HPDE6-E6E7 (cell line): ENCODE results near the gene MYOZ2.
A peak's percentile ranks its signal among the peaks of the same experiment; 100 is the strongest.

Experiments
- DNase-seq: peaks from one replicate; pipeline ENCODE4 v3.0.0; 2011; ENCODE audit warnings: missing footprints; ENCODE audit errors: extremely low spot score

MYOZ2 gene

GRCh38 chr4:119197772-119198212 is 62.2 kb downstream of the MYOZ2 start:
- DNase-seq, result no peak

DNA sequence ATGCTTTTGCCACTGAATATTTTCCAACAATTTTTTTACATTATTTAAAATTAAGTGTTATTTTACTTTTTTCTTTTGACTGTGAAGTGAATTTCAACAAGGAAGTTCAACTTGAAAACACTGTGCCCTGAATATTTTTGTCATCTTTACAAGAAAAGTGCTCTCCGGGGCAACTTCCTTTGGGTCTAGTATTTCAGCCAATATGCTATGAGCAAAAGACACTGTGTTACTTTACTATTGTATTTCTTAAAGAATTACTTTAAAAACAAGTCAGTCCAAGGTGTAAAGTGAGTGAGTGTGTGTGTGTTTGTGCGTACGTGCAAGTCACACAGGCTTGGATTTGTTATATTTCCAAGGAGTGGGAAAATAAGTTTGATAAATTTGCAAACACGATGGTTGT is 69.3 kb downstream of the MYOZ2 start:
- no peak for DNase-seq

GRCh38 chr4:119205690-119206089 is 70.1 kb downstream of the MYOZ2 start:
- no peak for DNase-seq

- DNase-seq, result no peak
Measured at GRCh38 chr4:119206178-119206577, 70.5 kb downstream of the MYOZ2 start.

- DNase-seq, result no peak
Measured at GRCh38 chr4:119207051-119207450, 71.4 kb downstream of the MYOZ2 start.

GRCh38 chr4:119209077-119209476 is 73.4 kb downstream of the MYOZ2 start:
- peak; percentile 71 for DNase-seq

GRCh38 chr4:119209586-119209985 is 74.0 kb downstream of the MYOZ2 start:
- peak; percentile 6 for DNase-seq

- peak; percentile 10 for DNase-seq
Measured at GRCh38 chr4:119210775-119211174, 75.1 kb downstream of the MYOZ2 start.

DNA sequence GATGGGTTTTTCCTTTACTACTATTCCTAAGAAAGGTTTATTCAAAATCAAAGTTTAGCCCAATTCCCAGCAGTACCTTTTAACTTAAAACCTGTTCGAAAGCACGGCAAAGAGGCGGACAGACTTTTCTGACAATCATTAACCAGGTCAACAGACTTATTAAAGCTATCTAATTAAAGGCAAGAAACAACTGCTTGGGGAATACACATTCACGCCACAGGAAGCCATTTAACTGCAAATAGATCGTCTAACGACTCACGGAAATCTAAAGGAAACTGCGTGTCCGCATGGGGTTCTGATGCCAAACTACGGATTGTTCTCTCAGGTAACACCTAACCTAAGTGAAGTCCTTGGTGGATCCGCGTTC is 76.2 kb downstream of the MYOZ2 start:
- DNase-seq, result no peak

GRCh38 chr4:119212234-119212963 is 76.8 kb downstream of the MYOZ2 start, which contains the start of gene USP53:
Gene USP53, plus strand, starts transcription at chr4:119212713. Its CDS starts 27,047 bp downstream, at chr4:119239760.
- peak; percentile 98 for DNase-seq

DNA sequence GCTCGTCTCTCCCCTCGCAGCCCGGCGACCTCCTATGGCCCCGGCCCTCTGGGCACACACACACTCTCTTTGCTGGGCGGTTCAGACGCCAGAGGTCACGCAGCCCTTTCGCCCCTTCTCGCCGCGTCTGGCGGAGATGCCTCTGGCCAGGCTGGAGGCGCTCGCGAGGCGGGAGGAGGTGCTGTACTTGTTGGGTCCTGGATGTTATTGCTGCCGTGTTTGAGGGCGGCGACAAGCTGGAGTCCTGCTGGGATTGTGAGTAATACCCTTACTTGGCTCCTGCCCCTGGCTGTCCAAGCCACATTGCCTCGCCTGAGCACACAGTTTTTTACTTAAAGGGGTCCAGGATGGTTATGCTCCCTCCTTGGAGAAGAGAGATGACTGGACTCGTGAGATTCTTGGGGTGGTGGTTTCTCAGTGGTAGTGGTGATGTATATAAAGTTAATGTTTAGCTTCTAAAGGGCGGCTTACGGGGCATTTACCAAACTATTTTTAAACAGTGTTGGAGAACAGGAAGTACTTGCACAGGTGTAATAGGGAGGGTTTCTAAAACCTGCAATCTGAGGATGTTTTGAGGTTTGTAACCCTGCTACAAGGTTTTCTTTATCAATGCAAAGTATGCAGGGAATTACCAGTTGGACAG is 77.5 kb downstream of the MYOZ2 start:
- peak; percentile 71 for DNase-seq

DNA sequence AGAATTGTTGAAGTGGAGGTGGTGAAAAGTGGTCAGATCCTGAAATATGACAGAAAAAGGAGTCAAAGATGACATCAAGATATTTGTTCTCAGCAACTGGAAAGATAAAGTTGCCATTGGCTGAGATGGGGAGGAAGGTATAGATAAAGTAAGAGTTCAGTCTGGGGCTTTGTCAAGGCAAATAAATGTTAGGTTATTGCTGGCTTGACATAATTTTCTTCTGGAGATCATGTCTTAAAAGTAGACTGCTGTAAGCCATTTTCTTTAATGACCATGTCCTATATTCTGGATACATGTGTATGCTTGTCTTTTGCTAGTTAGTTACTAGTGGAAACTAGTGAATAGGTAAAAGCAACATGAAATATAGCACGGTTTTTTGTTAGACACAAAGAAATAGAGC is 82.5 kb downstream of the MYOZ2 start:
- no peak for DNase-seq

GRCh38 chr4:119221412-119221811 is 85.8 kb downstream of the MYOZ2 start:
- DNase-seq, result no peak

DNA sequence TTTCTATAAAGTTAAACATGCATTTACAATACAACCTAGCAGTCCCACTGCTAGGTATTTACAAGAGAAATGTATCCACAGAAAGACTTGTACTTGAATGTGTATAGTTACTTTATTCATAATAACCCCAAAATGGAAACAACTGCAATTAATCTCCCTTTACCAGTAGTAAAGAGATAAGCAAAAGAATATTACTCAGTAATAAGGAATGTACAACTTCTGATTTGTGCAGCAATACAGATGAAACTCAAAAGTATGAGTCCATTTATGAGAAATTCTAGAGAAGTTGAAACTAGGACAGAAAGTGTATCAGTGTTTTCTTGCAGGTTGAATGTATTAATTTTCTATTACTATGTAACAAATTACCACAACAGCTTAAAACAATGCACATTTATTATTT is 92.1 kb downstream of the MYOZ2 start:
- DNase-seq, result no peak

GRCh38 chr4:119228406-119228805 is 92.8 kb downstream of the MYOZ2 start:
- no peak for DNase-seq

GRCh38 chr4:119229908-119230687 is 94.5 kb downstream of the MYOZ2 start:
- DNase-seq, result no peak

DNA sequence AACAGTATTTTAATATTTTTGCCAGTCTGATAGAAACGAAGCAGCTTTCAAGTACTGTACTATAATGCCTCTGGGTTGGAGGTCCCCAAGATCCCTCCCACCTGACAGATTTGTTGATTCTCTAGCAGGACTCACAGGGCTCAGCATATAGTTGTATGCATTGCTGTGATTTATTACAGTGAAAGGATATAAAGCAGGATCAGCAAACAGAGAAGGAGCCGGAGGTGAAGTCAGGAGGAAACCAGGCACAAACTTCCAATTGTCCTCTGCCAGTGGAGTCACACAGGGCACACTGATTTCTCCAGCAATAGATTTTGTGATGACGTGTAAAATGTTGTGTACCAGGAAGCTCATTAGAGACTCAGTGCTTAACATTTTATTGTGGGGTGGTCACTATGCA is 95.9 kb downstream of the MYOZ2 start:
- DNase-seq, result no peak

- no peak for DNase-seq
Measured at GRCh38 chr4:119232286-119232685, 96.7 kb downstream of the MYOZ2 start.

DNA sequence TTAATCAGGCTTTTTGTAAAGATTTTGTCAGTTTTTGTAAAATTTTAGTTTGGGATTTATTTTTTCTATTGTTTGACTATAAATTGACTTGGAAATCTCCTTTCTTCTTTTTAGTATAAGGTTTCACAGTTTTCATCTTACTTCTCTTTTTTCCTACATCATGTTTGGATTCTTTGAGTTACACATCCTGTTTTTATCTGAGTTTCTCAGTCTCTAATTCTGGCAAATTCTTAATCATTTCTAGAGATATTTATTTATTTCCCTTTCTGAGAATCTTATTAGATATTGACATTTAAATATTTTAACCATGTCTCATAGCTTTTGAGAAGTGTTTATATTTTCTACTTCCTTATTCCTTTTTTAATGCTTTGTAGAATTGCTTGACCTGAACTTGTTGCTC is 97.6 kb downstream of the MYOZ2 start:
- no peak for DNase-seq

DNA sequence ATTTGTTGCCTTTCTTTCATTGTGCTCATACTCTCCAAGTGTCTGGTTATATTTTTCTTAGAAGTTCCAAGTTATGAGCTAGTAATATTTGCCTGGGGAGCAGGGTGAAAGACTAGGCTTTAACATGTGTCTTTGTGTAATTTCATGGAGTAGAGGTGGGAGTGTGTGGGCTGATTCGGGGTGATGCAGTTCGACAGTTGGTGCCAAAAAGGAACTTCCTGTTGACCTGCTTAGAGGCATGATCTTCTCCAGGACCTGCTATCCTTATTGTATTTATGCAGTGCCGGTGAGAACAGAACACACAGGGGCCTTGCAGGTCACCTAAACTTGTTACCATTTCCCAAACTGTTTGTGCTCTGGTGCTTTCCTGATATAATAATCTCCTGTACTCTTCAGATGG is 98.1 kb downstream of the MYOZ2 start:
- no peak for DNase-seq

- DNase-seq, result no peak
Measured at GRCh38 chr4:119237201-119237600, 101.6 kb downstream of the MYOZ2 start.
